IMR-90 (cell line): ENCODE results near the gene CFAP97. TPM values are rescaled to one million over a fixed set of nuclear protein-coding genes. Genes with fewer than 3 reads are reported as not detected.

ENCODE experiments used
- ATAC-seq: fragments of 200-7000 bp; cut with Tn5 transposase; 2 replicates; pipeline ENCODE4 v1.9.1; 2020; ENCODE audit warnings: low read depth, mild to moderate bottlenecking, moderate library complexity
- BruUV-seq: library from RNA; stranded (reverse); fragments of 400-500 nt; replicated peaks from 2 replicates; lab custom pipeline; 2021; lab: Mats Ljungman, UMichigan
- CTCF ChIA-PET: fragments of 300-600 bp; formaldehyde crosslinking; extraction: SDS; loops from one replicate; lab custom pipeline; 2021; ENCODE audit warnings: antibody characterized with exemption; lab: Yijun Ruan, JAX
- POLR2A ChIA-PET: fragments of 300-600 bp; sonication (Branson Sonifier 250); formaldehyde crosslinking; loops from one replicate; lab custom pipeline; 2022; ENCODE audit warnings: antibody characterized with exemption; ENCODE audit not compliant: unreplicated experiment; lab: Charles Lee
- DNase-seq: peaks from one replicate; pipeline ENCODE4 v3.0.0; 2013
- H2AFZ ChIP-seq: replicated peaks from 2 replicates; pipeline ENCODE3; 2013; ENCODE audit warnings: low read length, mild to moderate bottlenecking; ENCODE audit not compliant: poor library complexity
- H2AK5ac ChIP-seq: 2 replicates; pipeline ENCODE4 v1.6.1; 2013; ENCODE audit warnings: low read depth, low read length, inconsistent platforms
- H2AK9ac ChIP-seq: replicated peaks from 2 replicates; pipeline ENCODE3; 2013; ENCODE audit warnings: mild to moderate bottlenecking, low read depth, low read length, moderate library complexity; ENCODE audit not compliant: poor library complexity
- H2BK120ac ChIP-seq: 2 replicates; pipeline ENCODE4 v1.6.1; 2013; ENCODE audit warnings: low read depth, low read length, inconsistent platforms
- H2BK15ac ChIP-seq: 3 replicates; pipeline ENCODE4 v1.6.1; 2013; ENCODE audit warnings: low read depth, low read length, inconsistent platforms
- H2BK20ac ChIP-seq: 2 replicates; pipeline ENCODE4 v1.6.1; 2013; ENCODE audit warnings: low read depth, mild to moderate bottlenecking, inconsistent platforms, low read length, moderate library complexity
- H2BK5ac ChIP-seq: 2 replicates; pipeline ENCODE4 v1.6.1; 2013; ENCODE audit warnings: mild to moderate bottlenecking, low read depth, low read length, inconsistent platforms; ENCODE audit not compliant: poor library complexity, severe bottlenecking
- H3K14ac ChIP-seq: replicated peaks from 2 replicates; pipeline ENCODE4 v1.6.1; 2013; ENCODE audit warnings: low read depth, low read length, inconsistent platforms
- H3K18ac ChIP-seq: 2 replicates; pipeline ENCODE4 v1.6.1; 2013; ENCODE audit warnings: low read depth, low read length, control low read depth
- H3K23ac ChIP-seq: 2 replicates; pipeline ENCODE4 v1.6.1; 2013; ENCODE audit warnings: low read depth, low read length, inconsistent platforms
- H3K27ac ChIP-seq: 2 replicates; pipeline ENCODE4 v1.5.1; 2013; ENCODE audit warnings: mild to moderate bottlenecking, control low read depth, low read length; ENCODE audit not compliant: insufficient read depth
- H3K27me3 ChIP-seq: 2 replicates; pipeline ENCODE4 v1.6.1; 2013; ENCODE audit warnings: low read length; ENCODE audit not compliant: control insufficient read depth, insufficient read depth
- H3K36me3 ChIP-seq: 2 replicates; pipeline ENCODE4 v1.6.1; 2013; ENCODE audit warnings: low read length, mixed read lengths; ENCODE audit not compliant: control insufficient read depth, insufficient read depth
- H3K4ac ChIP-seq: 2 replicates; pipeline ENCODE4 v1.6.1; 2013; ENCODE audit warnings: low read depth, low read length, inconsistent platforms
- H3K4me1 ChIP-seq: 2 replicates; pipeline ENCODE4 v1.6.1; 2013; ENCODE audit warnings: low read length, mixed read lengths; ENCODE audit not compliant: control insufficient read depth, insufficient read depth
- H3K4me2 ChIP-seq: 2 replicates; pipeline ENCODE4 v1.6.1; 2013; ENCODE audit warnings: low read depth, mild to moderate bottlenecking, control low read depth, low read length, moderate library complexity
- H3K4me3 ChIP-seq: 2 replicates; pipeline ENCODE4 v1.5.1; 2013; ENCODE audit warnings: low read depth, mild to moderate bottlenecking, control low read depth, low read length, moderate library complexity; ENCODE audit not compliant: insufficient read depth
- H3K56ac ChIP-seq: 2 replicates; pipeline ENCODE4 v1.6.1; 2013; ENCODE audit warnings: low read length, inconsistent platforms; ENCODE audit not compliant: insufficient read depth; ENCODE audit errors: extremely low read depth
- H3K79me1 ChIP-seq, 2 experiments: 2 replicates each; pipeline ENCODE4 v1.6.1; 2013; ENCODE audit warnings: low read length in 2 of 2, inconsistent platforms in 1 of 2, low read depth in 1 of 2
- H3K9ac ChIP-seq: 2 replicates; pipeline ENCODE4 v1.6.1; 2013; ENCODE audit warnings: low read depth, low read length, control low read depth
- H3K9me1 ChIP-seq: 2 replicates; pipeline ENCODE4 v1.6.1; 2013; ENCODE audit warnings: low read length, inconsistent platforms; ENCODE audit not compliant: insufficient read depth
- H3K9me3 ChIP-seq: 2 replicates; pipeline ENCODE4 v1.6.1; 2013; ENCODE audit warnings: low read length; ENCODE audit not compliant: control insufficient read depth, insufficient read depth
- H4K20me1 ChIP-seq: 2 replicates; pipeline ENCODE4 v1.6.1; 2013; ENCODE audit warnings: low read length, inconsistent platforms; ENCODE audit not compliant: insufficient read depth
- H4K5ac ChIP-seq: 2 replicates; pipeline ENCODE4 v1.6.1; 2013; ENCODE audit warnings: mild to moderate bottlenecking, low read depth, low read length, control low read depth
- H4K8ac ChIP-seq, 2 experiments: 2 replicates each; pipeline ENCODE4 v1.6.1; 2013; ENCODE audit warnings: low read depth in 2 of 2, low read length in 2 of 2, control low read depth in 1 of 2, inconsistent platforms in 1 of 2
- H4K91ac ChIP-seq: 2 replicates; pipeline ENCODE4 v1.6.1; 2013; ENCODE audit warnings: low read depth, low read length, inconsistent platforms; ENCODE audit not compliant: insufficient read depth
- BHLHE40 ChIP-seq: fragments of 150-350 bp; IDR thresholded peaks from 2 replicates; pipeline ENCODE4 v1.6.1; 2016; ENCODE audit warnings: mild to moderate bottlenecking, low read depth, low read length
- CHD1 ChIP-seq: IDR thresholded peaks from 2 replicates; pipeline ENCODE4 v1.6.1; 2012; ENCODE audit warnings: low read depth, low read length, improper control_type of control experiment
- FOS ChIP-seq: fragments of 150-350 bp; IDR thresholded peaks from 2 replicates; pipeline ENCODE4 v1.6.1; 2016; ENCODE audit warnings: low read depth, low read length
- POLR2A ChIP-seq: IDR thresholded peaks from 2 replicates; pipeline ENCODE4 v1.6.1; 2012; ENCODE audit warnings: mild to moderate bottlenecking, low read depth, low read length
- RAD21 ChIP-seq: IDR thresholded peaks from 2 replicates; pipeline ENCODE4 v1.6.1; 2012; ENCODE audit warnings: low read length, improper control_type of control experiment
- RCOR1 ChIP-seq: IDR thresholded peaks from 2 replicates; pipeline ENCODE4 v1.6.1; 2012; ENCODE audit warnings: mild to moderate bottlenecking, low read length, improper control_type of control experiment; ENCODE audit not compliant: insufficient replicate concordance
- USF2 ChIP-seq: fragments of 150-350 bp; IDR thresholded peaks from 2 replicates; pipeline ENCODE4 v1.6.1; 2017; ENCODE audit warnings: mild to moderate bottlenecking, antibody characterized with exemption, low read length, low read depth
- WGBS, 2 experiments: methylation state at CpG; one replicate each; pipeline versions ENCODE4 v1.1.5 to v1.1.7; 2013; ENCODE audit warnings: missing lambda C conversion rate in 2 of 2; ENCODE audit not compliant: insufficient read length in 1 of 2; ENCODE audit errors: extremely low coverage in 2 of 2; 5-methylcytosine and 5-hydroxymethylcytosine counted together
- dilution Hi-C: fragments of 300-500 bp; cut with HindIII; formaldehyde crosslinking; loops from one replicate; pipeline ENCODE4 v1.14.3; 2018; ENCODE audit warnings: low sequenced_read_pairs; ENCODE audit not compliant: unreplicated experiment
- in situ Hi-C: fragments of 300-500 bp; cut with MboI; formaldehyde crosslinking; loops from 3 replicates; pipeline ENCODE4 v1.14.3; 2019; ENCODE audit warnings: low sequenced_read_pairs, inconsistent platforms, mixed read lengths
- intact Hi-C: fragments of 100-400 bp; cut with micrococcal nuclease; formaldehyde crosslinking; loops from 2 replicates; pipeline ENCODE4 v1.10.0; 2022
- polyA plus RNA-seq, 3 experiments: library from polyadenylated mRNA; depleted of rRNA; stranded (reverse); fragments of >200 nt; gene quantifications; 2 replicates each; pipeline ENCODE4 v1.2.3, GENCODE V29; 2012; ENCODE audit warnings: low replicate concordance in 1 of 3
- total RNA-seq: library from RNA; depleted of rRNA; stranded (reverse); fragments of >200 nt; gene quantifications from 2 replicates; pipeline ENCODE4 v1.2.3, GENCODE V29; 2012

The CFAP97 gene
- total and polyA plus RNA-seq, 2 of the 4 experiments (the other 2 are of a cell fraction) = 14.5 to 16.0 TPM

DNA sequence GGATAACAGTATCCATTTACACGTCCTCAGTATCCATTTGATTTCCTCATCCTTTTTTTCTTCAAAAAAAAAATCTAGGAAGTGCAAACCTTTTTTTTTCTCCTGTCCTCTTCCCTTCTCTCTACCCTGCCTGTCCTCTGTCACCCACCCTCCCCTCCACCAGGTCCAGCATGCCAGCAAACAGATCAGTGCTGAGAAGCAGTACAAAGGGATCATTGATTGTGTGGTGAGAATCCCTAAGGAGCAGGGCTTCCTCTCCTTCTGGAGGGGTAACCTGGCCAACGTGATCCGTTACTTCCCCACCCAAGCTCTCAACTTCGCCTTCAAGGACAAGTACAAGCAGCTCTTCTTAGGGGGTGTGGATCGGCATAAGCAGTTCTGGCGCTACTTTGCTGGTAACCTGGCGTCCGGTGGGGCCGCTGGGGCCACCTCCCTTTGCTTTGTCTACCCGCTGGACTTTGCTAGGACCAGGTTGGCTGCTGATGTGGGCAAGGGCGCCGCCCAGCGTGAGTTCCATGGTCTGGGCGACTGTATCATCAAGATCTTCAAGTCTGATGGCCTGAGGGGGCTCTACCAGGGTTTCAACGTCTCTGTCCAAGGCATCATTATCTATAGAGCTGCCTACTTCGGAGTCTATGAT lies 59.1 kb downstream of the CFAP97 start:
- Histone ChIP-seq H3K23ac (no peak overlapping the region), H3K27ac (no peak overlapping the region), H4K91ac (no peak overlapping the region), H2AK9ac (peak overlapping the region; percentile 9), H3K4ac (no peak overlapping the region), H4K5ac (no peak overlapping the region), H4K8ac (no peak overlapping the region), H2BK15ac (no peak overlapping the region), H3K79me1 (peaks cover 0 to 15% of the 10 kb centered on the region in 2 experiments; a peak in 3 of 4 replicates), H2AK5ac (no peak overlapping the region), H3K9me3 (no peaks in the 10 kb centered on the region), H3K14ac (no peak overlapping the region), H2BK5ac (no peak overlapping the region), H3K36me3 (peaks cover 2% of the 10 kb centered on the region; the same call in 1 of the 2 replicates), H3K4me2 (no peak overlapping the region), H3K9me1 (peaks cover 5% of the 10 kb centered on the region; the same call in 1 of the 2 replicates), H3K9ac (no peak overlapping the region), H3K27me3 (peaks cover 2% of the 10 kb centered on the region), H3K4me3 (no peak overlapping the region), H3K56ac (no peak overlapping the region), H3K4me1 (no peaks in the 10 kb centered on the region; the same call in 1 of the 2 replicates), H2AFZ (no peak overlapping the region), H3K18ac (no peak overlapping the region), H2BK20ac (no peak overlapping the region), H2BK120ac (no peak overlapping the region), H4K20me1 (no peaks in the 10 kb centered on the region; the same call in 1 of the 2 replicates)
- DNase-seq (no peak), ATAC-seq (no peak)
- no peak for TF ChIP-seq USF2
- no peak for TF ChIP-seq FOS
- TF ChIP-seq BHLHE40 = no peak
- no peak for TF ChIP-seq RCOR1
- TF ChIP-seq POLR2A = no peak
- no peak for TF ChIP-seq CHD1
- no peak for TF ChIP-seq RAD21
- POLR2A ChIA-PET = no interaction called here
- WGBS, 2 experiments = 92% methylated on average over 5 of the region's 16 CpGs; no CpG with 5 or more reads in 1 of the 2 experiments
- dilution Hi-C loops (no loop called here), in situ Hi-C loops (no loop called here), intact Hi-C loops (loop anchor here (5.0 to 10.0 kb wide), 3 partner anchors 163 to 898 kb away; no protein-coding TSS in a partner anchor)
- CTCF ChIA-PET = interaction anchor here (1.2 to 1.4 kb wide), 2 partner anchors 10 to 139 kb away, joined by 3 to 4 read pairs; no protein-coding TSS in a partner anchor
- no TSS peak for BruUV-seq
